ENCODE data around the gene NMNAT3. TPM values are rescaled to one million over a fixed set of nuclear protein-coding genes. Genes with fewer than 3 reads are reported as not detected.
A peak's percentile ranks its signal among the peaks of the same experiment; 100 is the strongest.
"Not testable (repeated sequence)": the region's sequence is repeated elsewhere in the genome, so short reads cannot be mapped to it uniquely, and the experiment has no call there.

The NMNAT3 gene
- total RNA-seq, 2 experiments from 2014 or later, result 3.6 to 5.5 TPM

GRCh38 chr3:139591186-139591585 is 86.6 kb downstream of the NMNAT3 start:
- DNase-seq, H3K4me1 Mint-ChIP-seq, H3K9me3 Mint-ChIP-seq, H3K27ac Mint-ChIP-seq, H3K4me3 Mint-ChIP-seq, H3K27me3 Mint-ChIP-seq: not testable (repeated sequence)
- peaks cover 10% of the 10 kb centered on the region for H3K36me3 Mint-ChIP-seq

GRCh38 chr3:139588450-139588849 is 89.3 kb downstream of the NMNAT3 start:
- peaks cover 4% of the 10 kb centered on the region for H3K9me3 Mint-ChIP-seq
- H3K4me1 Mint-ChIP-seq, result no peaks in the 10 kb centered on the region
- H3K27ac Mint-ChIP-seq, result no peak overlapping the region
- no peaks in the 10 kb centered on the region for H3K27me3 Mint-ChIP-seq
- no peak overlapping the region for H3K4me3 Mint-ChIP-seq
- peaks cover 7% of the 10 kb centered on the region for H3K36me3 Mint-ChIP-seq
- DNase-seq, result no peak

DNA sequence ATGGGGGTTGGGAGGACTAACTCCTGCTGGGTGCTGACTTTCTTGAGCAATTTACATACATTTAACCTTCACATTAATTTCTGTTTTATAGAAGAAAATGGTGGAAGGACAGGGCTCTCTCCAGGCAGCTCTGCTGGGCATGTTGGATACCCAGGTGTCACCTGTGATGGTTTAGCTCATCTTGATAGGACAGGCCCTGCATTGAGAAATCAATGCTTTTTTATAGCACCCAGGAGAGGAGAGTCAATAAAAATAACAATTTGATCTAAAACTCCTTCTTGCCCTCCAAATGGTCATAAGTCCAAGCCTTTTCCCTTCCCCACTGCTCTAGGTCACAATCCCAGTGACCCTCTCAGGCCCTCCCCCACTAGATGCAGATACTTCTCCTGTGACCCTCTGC is 90.0 kb downstream of the NMNAT3 start:
- H3K9me3 Mint-ChIP-seq, result peaks cover 4% of the 10 kb centered on the region
- H3K4me3 Mint-ChIP-seq, result no peak overlapping the region
- H3K27me3 Mint-ChIP-seq, result no peaks in the 10 kb centered on the region
- peaks cover 3% of the 10 kb centered on the region for H3K36me3 Mint-ChIP-seq
- no peaks in the 10 kb centered on the region for H3K4me1 Mint-ChIP-seq
- H3K27ac Mint-ChIP-seq, result no peak overlapping the region
- DNase-seq, result no peak

DNA sequence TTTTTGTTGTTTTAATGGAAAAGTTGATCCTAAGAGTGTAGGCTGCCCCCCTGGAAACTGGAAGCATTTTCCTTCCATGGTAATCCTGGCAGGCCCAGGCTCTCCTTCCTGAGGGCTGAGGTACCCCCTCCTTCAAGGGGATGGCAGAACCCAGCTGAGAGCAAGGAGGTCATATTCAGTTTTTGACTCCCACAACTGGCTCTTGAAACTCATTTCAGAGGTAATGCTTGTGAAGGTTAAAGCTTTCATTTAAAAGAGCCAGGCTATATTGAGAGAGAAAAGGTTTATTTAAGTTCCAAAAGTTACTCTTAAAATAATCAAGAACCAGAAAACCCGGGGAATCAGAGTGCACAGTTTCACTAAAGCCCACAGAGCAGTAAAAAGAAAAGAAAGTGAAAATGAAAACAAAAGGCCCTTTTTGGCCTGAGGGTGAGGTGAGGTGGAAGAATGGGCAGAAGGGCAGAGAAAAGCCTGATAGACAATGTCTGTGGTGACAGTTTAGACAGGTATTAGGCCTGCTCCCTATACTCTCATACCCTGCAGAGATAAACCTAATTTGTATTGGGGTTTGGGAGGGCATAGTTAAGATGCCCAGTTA is 91.3 kb downstream of the NMNAT3 start:
- H3K27me3 Mint-ChIP-seq, result no peaks in the 10 kb centered on the region
- peaks cover 3% of the 10 kb centered on the region for H3K36me3 Mint-ChIP-seq
- no peak overlapping the region for H3K4me3 Mint-ChIP-seq
- H3K9me3 Mint-ChIP-seq, result no peaks in the 10 kb centered on the region
- DNase-seq, result no peak
- no peak overlapping the region for H3K27ac Mint-ChIP-seq
- H3K4me1 Mint-ChIP-seq, result no peaks in the 10 kb centered on the region

DNA sequence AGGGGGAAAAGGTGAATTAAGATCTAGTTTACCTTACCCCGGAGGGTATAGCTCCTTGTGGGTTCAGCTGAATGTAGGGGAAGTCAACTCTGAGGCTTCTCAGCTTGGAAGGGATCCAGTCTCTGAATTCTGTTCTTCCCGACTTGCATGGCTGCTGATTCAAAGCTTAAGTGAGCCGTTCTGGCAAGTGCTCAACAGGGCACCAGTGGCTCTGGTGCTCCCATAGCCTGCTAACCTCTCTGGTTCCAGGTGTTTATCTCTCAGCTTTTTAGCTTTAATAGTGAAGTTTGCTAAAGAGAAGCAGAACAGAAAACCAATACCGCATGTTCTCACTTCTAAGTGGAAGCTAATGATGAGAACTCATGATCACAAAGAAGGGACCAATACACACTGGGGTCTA is 92.0 kb downstream of the NMNAT3 start:
- Mint-ChIP-seq H3K4me1 (no peaks in the 10 kb centered on the region), H3K4me3 (no peak overlapping the region), H3K27me3 (no peaks in the 10 kb centered on the region), H3K27ac (no peak overlapping the region), H3K9me3 (no peaks in the 10 kb centered on the region), H3K36me3 (peaks cover 3% of the 10 kb centered on the region)
- DNase-seq, result no peak

- not testable (repeated sequence) for H3K9me3 Mint-ChIP-seq, H3K4me1 Mint-ChIP-seq, H3K4me3 Mint-ChIP-seq, DNase-seq, H3K27ac Mint-ChIP-seq, H3K27me3 Mint-ChIP-seq, H3K36me3 Mint-ChIP-seq
Measured at GRCh38 chr3:139583651-139584050, 94.1 kb downstream of the NMNAT3 start.

DNA sequence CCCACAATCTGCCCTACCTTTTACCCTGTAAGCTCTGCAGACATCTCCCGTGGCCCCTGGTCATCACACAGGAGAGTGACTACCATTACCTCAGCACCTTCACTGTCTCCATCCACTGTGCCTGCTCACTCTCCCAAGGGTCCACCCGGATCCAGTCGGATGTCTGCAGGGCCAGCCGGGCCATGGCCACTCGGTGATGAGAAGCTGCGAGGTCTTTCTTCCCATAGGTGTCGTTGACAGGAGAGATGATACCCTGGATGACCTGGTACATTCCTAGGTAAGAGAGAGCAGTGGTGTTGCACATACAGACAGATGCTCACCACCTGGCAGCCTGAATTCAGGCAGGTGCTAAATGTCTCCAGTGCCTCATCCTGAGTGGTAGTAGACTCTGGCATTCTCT is 99.0 kb downstream of the NMNAT3 start:
- peaks cover 3% of the 10 kb centered on the region for H3K36me3 Mint-ChIP-seq
- H3K4me3 Mint-ChIP-seq, result no peak overlapping the region
- H3K27me3 Mint-ChIP-seq, result no peaks in the 10 kb centered on the region
- H3K27ac Mint-ChIP-seq, result no peak overlapping the region
- H3K9me3 Mint-ChIP-seq, result no peaks in the 10 kb centered on the region
- no peak for DNase-seq
- no peaks in the 10 kb centered on the region for H3K4me1 Mint-ChIP-seq

- Mint-ChIP-seq H3K9me3 (no peaks in the 10 kb centered on the region), H3K4me1 (no peaks in the 10 kb centered on the region), H3K27me3 (no peaks in the 10 kb centered on the region), H3K4me3 (no peak overlapping the region), H3K27ac (no peak overlapping the region), H3K36me3 (peaks cover 3% of the 10 kb centered on the region)
- no peak for DNase-seq
Measured at GRCh38 chr3:139577909-139578308, 99.9 kb downstream of the NMNAT3 start.

- no peaks in the 10 kb centered on the region for H3K9me3 Mint-ChIP-seq
- peaks cover 3% of the 10 kb centered on the region for H3K36me3 Mint-ChIP-seq
Measured at GRCh38 chr3:139577346-139577745, 100.4 kb downstream of the NMNAT3 start.

GRCh38 chr3:139574026-139574947 is 103.5 kb downstream of the NMNAT3 start:
- peaks cover 8% of the 10 kb centered on the region for H3K9me3 Mint-ChIP-seq
- H3K27me3 Mint-ChIP-seq, result no peaks in the 10 kb centered on the region
- H3K4me3 Mint-ChIP-seq, result no peak overlapping the region
- H3K36me3 Mint-ChIP-seq, result peaks cover 16% of the 10 kb centered on the region
- H3K4me1 Mint-ChIP-seq, result no peaks in the 10 kb centered on the region
- no peak for DNase-seq
- no peak overlapping the region for H3K27ac Mint-ChIP-seq

More at GRCh38 chr3:139577346-139577745, 100.4 kb downstream of the NMNAT3 start:
- Mint-ChIP-seq H3K27me3 (no peaks in the 10 kb centered on the region), H3K4me1 (no peaks in the 10 kb centered on the region), H3K4me3 (no peak overlapping the region), H3K27ac (no peak overlapping the region)
- no peak for DNase-seq

DNA sequence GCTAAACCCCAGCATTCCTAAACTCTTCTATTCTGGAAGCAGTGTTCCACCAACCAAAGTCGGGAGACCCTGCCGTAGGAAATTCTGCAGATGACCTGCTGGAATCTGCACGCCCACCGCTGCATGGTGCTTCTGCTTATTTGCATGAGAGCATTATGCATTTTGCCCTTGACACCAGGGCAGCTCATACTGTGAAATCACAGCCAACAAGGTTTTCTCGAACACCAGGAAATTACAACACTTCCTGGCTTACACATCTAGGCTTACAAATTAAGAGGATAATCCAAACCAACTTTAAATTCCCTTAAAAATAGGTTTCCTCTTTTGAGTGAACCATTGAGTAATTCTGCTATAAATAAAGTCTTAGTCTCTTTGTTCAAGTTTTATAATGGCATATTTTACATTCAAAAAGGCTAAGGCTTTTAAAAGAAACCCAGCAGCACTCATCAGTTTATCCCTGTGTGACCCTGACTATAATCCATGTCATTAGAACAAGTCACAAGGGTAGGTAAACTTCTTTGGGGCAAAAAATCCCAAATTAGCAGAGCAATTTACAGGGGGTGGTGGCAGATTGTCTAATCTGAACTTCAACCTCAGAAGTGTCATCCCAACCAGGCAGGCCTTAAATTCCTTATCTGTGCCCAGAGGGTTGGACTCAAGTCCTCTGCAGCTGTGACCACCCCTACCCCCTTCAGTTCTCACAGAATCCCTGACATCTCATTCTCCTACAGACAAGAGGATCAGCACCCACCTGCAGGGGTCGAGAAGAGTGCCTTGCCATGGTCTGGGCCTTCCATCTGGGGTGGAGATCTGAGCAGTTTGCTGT is 104.7 kb downstream of the NMNAT3 start:
- DNase-seq, result no peak
- no peaks in the 10 kb centered on the region for H3K27me3 Mint-ChIP-seq
- peaks cover 21% of the 10 kb centered on the region for H3K36me3 Mint-ChIP-seq
- H3K4me3 Mint-ChIP-seq, result no peak overlapping the region
- H3K4me1 Mint-ChIP-seq, result no peaks in the 10 kb centered on the region
- no peak overlapping the region for H3K27ac Mint-ChIP-seq
- peaks cover 10% of the 10 kb centered on the region for H3K9me3 Mint-ChIP-seq

DNA sequence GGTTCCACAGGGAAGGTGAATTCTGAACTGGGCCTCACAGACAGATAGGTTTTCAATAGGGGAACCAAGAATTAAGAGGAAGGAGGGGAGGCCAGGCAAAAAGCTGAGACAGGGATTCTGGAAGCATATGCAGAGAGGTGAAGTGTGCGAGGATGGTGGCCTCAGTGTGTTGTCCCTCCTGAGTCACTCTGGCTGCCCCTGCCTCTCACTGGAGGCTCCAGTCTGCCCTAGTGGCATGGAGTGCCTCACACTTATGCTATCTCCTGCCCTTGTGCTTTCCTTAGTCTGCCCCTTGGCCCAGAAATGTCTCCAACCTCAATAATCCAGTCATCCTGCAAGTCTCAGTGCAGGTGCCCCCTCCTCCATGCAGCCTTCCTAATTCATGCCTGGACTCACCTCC is 106.1 kb downstream of the NMNAT3 start:
- H3K27me3 Mint-ChIP-seq, result no peaks in the 10 kb centered on the region
- no peak overlapping the region for H3K27ac Mint-ChIP-seq

GRCh38 chr3:139564294-139564861 is 113.4 kb downstream of the NMNAT3 start:
- H3K27ac Mint-ChIP-seq, result no peak overlapping the region
- no peaks in the 10 kb centered on the region for H3K27me3 Mint-ChIP-seq
- DNase-seq, result no peak
- no peaks in the 10 kb centered on the region for H3K4me1 Mint-ChIP-seq
- peaks cover 5% of the 10 kb centered on the region for H3K36me3 Mint-ChIP-seq
- no peak overlapping the region for H3K4me3 Mint-ChIP-seq
- H3K9me3 Mint-ChIP-seq, result peaks cover 2% of the 10 kb centered on the region

More for the DNA sequence above, 106.1 kb downstream of the NMNAT3 start:
- DNase-seq, result no peak
- no peaks in the 10 kb centered on the region for H3K4me1 Mint-ChIP-seq
- peaks cover 10% of the 10 kb centered on the region for H3K9me3 Mint-ChIP-seq
- no peak overlapping the region for H3K4me3 Mint-ChIP-seq
- peaks cover 21% of the 10 kb centered on the region for H3K36me3 Mint-ChIP-seq

GRCh38 chr3:139561959-139562676 is 115.7 kb downstream of the NMNAT3 start:
- Mint-ChIP-seq H3K9me3 (no peaks in the 10 kb centered on the region), H3K36me3 (no peaks in the 10 kb centered on the region), H3K27ac (no peak overlapping the region), H3K4me3 (no peak overlapping the region), H3K27me3 (no peaks in the 10 kb centered on the region), H3K4me1 (no peaks in the 10 kb centered on the region)
- DNase-seq, result peak; percentile 6
